GM19455 (cell line): ENCODE measurements around the gene GRIK4.
A peak's percentile ranks its signal among the peaks of the same experiment; 100 is the strongest.

Source experiments
- ATAC-seq: cut with Tn5 transposase; IDR thresholded peaks from one replicate; pipeline ENCODE4 v1.9.1; 2021; ENCODE audit not compliant: unreplicated experiment

Gene GRIK4

DNA sequence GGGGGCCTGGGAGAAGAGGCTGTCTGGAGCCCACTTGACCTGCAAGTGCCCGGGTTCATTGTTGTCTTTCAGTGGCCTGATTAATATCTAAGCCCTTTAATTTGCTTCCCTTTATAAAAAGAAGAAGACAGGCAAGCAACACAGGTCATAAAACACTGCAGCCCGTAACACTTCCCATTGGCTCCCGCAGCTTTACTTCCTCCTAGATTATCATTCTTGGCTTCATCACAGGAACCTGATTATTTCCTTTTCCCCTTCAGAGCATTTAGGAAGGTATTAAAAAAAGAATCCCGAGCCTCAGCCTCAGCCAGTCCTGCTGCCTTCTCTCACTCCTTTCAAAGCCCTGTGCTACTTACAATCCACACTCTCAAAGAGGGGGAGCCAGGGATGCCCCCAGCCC lies 183.2 kb downstream of the GRIK4 start:
- ATAC-seq: no peak

DNA sequence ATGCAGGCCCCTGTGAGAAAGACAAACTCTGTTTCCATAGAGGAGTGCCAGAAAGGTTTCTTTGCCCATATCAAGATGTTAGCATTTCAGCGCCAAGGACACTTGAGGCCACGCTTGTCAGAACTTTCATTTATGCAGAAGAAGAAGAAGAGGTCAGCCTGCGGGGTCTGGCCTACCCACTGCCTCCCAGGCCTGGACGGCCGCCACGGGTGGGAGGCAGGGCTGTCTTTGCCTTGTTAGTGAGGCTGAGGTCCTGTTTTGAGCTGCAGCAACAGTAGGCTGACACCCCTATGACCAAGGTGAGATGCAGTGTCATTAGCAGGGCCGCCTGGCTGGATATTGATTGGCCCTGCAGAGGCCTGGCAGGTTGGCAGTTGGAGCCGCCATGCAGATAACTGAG lies 183.9 kb downstream of the GRIK4 start:
- no peak for ATAC-seq

DNA sequence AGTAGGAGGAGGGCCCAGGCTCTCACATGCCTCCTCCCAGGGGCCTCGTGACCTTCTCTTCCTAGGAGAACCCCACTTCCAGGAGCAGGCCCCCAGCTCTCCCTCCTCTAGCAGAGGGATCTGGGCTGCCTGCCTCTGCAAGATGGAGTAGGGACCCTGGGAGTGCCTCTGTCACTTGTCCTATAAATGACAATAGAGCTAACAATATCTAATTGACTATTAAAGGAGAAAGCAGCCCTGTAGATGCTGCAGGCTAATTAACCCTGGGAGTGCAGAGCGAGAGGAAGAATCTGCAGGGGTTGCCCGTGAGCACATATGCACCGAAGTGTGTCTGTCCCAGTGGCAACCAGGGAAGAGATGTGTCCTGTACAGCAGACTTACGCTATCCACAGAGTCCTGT lies 184.4 kb downstream of the GRIK4 start:
- ATAC-seq: no peak

DNA sequence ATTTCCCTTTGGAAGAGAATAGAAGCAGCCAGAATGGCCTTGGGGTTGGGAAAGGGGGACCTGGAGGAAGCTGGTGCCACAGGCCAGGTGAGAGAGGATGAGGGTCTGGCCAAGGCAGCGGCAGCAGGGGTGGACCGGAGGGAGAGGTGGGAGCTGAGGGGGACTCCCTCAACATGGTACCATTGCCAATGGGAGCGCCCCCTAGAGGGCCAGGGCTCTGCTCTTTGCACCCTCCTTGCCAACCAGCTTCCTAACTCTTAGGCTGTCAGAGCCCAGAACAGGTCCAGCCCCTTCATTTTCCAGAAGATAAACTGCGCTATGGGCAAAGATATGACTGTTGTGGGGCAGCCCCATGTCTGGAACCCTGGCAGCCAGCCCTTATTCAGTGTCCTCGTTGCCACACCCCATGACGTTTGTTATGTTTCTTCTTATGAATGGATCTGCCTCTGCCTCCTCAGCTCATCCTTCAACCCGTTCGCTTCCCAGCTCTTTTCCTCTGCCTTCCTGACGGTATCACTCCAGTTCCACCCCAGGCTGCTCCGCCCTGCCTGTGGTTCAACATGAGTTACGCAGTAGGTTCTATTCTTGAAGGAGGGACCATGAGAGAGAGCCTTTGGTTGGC lies 185.2 kb downstream of the GRIK4 start:
- no peak for ATAC-seq

DNA sequence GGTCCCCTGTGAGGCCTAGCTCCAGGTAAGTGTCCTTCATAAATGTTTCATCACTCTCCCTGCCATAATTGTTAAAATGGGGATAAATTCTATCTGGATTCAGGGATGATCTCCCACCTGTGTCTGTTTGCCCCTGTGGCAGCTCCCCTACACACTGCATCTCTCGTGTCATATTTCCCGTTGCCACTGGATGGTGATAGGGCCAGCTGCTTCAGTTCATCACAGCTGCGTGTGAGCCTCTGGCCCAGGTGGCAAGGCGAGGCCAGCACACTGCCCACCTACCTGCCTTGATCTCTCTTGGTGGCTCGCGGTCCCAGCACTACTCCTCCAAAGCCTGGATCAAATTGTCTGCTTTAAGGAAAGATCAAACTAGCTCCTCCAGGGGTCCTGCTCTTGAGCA lies 187.4 kb downstream of the GRIK4 start:
- no peak for ATAC-seq

DNA sequence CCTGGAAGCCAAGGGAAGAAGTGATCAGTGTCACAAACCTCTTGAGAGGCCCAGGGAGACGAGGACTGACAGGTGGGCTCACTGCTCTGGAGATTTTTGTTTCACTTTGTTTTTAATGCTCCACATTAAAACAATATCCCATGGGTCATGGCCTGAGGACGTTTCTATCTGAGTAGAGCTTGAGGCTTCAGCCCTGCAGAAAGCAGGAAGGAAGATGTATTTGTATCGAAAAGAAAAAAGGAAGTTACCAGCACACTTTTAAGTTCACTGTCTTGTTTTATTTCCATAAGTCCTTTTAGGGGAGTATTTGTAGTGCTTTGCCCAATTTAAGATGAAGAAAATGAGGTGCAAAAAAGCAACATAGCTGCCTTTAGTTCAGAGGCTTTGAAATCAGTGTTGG lies 191.1 kb downstream of the GRIK4 start:
- no peak for ATAC-seq

DNA sequence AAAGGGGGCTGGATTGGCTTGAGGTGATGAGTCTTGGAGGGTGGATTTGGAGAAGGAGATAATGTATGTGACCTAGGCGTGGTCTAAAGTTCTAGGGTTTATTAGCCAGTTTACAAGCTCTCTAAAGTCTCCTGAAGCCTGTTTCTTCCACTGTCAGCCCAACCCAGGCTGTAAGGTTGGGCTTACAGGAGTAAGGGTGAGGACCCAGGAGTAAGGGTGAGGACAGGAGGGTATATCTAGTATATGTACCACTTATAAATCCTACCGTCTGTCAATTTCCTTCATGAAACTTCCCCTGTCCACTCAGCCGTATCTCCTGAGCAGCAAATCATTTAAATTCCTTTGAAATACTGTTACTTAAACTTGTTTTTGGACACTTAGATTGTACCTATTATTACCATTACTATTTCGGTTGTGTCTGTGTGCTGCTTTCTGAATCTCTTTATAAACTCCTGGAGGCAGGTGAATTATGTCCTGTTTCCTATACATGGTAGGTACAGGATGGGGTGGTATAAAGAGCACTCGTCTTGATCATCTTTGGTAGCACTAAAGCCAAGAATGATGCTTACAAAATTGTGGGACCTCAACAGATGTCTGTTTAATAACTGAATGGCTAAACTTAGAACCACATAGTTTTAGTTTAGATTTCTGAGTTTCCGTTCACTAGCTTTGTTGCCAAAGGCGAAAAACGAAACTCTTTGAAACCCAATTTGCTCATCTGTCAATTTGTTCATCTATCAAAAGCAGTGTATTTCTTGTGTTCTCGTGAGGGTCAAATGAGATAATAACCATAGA lies 192.0 kb downstream of the GRIK4 start:
- peak; percentile 76 for ATAC-seq

DNA sequence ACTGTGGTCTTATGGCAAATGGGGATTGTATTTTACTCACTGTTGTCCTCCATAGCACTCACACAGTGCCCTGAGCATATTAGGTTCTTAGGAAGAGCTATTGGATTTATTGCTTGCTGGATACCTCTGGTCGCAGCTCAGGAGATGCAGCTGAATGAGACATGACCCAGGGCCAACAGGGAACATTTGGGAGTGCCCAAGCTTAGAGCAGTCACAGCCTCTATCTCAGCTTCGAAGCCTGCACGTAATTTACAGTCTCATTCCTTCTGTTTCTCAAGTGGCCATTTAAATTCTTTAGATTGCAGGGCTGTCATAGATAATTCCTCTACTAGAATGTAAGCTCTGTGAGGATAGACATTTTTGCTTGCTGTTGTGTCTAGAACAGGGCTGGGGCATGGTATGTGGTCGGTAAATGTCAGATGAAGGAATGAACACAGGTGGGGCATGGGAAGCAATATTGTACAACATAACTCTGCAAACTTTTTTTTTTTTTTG lies 192.8 kb downstream of the GRIK4 start:
- ATAC-seq: peak; percentile 27

DNA sequence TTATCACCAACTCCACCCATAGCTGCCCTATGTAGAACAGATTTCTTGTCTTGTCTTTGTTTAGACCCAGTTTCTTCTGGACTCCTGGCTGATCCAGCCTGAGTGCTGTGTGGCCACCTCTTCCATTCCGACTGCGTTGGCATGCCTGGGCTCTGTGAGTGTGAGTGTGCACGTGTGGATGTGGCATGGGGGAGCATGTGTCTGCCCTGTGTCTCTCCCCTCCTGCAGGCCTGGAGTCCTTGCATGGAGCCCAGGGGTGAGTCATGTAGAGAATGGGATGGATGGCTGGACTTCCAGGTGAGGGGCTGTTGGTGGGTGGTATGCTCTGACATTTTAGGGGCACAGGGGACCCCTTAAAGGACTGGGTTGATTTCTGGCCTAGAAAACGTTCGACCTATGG lies 194.7 kb downstream of the GRIK4 start:
- ATAC-seq: no peak

DNA sequence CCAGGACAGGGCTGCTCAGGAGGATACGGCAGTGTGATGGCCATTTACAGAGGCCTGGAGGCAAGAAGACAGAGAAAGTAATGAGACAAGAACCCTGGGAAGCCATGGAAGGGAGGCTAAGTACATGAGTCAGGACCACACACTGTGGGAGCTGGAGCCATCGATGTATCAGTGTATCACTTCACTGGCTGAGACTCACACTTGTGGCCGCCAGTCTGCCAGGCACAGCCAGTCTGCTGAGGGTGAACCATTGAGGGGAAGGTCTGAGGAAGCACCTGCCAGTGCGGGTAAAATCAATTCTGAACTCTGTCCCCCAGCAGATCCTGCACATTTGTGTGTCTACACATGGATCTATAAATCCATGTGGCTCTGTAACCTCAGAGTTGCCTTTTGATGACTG lies 195.6 kb downstream of the GRIK4 start:
- ATAC-seq: no peak

DNA sequence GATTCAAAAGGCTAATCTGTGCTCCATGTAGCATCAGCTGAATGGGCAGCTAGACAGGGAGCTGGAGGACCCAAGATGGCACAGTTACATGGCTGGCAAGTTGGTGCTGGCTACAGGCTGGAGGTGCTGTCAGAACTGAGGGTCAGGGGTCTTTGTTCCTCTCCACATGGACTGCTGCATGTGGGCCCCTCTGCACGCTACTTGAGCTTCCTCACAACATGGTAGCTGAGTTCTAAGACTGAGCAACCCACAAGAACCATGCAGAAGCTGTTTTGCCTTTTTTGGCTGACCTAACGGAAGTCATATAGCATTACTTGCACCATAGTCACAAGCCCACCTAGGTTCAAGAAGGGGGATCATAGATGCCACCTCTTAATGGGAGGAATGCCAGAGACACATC lies 196.1 kb downstream of the GRIK4 start:
- ATAC-seq: no peak

DNA sequence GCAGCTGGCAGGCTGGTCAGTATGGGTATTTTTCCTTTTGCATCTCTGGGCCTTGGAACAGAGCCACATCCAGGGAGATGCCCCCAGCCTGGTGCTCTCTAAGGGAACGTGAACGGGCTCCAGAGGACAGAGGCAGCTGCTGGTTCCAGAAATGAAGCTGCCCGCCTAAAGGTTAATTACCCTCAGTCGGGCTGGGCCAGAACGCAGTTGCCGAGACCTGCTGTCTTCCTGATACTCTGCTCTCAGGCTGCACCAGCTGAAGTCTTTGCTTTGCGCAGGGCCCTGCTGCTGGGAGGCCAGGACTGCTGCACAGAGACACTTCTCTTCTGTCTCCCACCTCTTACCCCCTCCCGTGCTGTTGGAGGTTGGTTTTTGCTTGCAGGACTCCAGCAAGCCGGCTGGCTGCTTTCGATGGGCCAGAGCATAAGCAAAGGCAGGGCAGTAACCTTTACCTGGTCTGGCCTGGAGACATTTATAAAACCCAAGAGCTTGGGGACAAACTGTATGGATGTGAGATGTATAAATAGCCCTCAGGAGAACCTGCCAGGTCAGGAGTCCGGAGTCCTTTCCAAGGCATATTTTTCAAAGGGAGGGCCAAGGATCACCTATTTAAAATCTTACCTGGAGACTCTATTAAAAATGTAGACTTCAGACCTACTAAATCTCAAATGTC lies 197.1 kb downstream of the GRIK4 start:
- ATAC-seq: no peak

DNA sequence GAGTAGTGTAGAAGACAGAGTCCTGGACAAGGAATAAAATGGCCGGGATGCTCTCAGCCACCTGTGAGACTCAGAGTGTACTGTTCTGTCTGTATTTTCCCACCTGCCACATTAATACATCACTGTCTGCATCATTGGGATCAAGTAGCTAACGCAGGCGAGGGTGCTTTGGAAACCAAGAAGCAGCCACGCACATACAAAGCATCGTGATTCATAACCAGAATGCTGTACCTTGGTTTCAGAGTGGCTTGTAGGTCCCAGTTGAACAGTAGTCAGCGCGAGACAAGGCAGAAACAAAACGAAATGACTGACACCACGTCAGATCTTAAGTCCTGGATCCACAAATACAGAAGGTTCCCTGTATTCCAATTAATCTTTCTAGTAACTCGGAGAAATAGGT lies 198.3 kb downstream of the GRIK4 start:
- peak; percentile 83 for ATAC-seq

DNA sequence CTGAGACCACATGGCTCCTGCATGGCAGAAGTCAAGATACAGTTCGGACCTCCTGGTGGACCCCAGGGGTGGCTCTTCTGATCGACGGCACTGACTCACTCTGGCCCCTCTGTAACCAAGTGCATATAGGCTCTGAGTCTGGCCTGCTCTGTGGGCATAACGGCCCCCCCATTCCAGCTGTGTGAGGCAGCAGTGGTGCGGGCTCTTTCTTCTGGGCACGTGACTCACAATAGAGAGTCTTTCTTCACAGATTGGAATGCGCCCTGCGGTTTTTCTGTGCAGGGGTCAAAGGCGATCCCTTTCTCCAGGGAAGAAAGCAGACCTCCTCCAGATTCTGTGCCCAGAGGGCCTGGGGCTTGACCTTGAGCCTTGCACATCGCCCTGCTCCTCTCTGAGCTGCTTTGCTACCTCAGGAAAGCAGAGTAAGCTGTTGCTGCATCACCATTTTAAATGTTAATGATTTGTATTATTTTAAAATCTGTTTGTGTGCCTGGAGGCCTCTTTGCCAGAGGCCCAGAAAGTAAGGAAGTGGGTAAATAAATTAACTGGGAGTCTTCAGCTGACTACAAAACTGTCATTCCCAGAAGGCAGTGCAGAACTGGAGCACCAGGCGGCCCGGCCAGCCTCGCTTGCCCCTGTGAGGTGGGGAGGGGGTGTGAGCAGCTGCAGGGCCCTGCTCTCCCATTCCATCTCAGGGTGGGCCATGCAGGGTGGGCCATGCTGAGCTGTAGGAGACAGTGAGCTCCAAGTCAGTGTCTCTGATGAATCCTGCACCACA lies 199.0 kb downstream of the GRIK4 start:
- peak; percentile 33 for ATAC-seq

DNA sequence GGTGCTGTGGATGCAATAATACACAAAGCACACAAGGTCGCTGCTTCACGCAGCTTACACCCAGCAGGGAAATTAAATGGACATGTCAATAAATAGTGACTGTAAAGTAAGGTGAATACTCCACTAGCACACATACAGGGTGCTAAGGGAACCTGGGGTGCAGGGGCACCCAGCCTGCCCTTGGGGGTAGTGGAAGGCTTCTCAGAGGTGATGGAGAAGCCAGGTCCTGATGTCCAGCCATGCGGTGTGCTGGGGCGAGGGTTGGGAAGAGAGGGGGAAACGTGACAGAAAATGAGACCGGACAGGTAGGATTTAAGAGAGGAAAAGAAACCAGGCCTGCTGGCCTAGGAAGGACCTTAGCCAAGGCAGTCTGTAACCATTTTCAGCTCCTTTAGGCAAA lies 200.5 kb downstream of the GRIK4 start:
- ATAC-seq: no peak

DNA sequence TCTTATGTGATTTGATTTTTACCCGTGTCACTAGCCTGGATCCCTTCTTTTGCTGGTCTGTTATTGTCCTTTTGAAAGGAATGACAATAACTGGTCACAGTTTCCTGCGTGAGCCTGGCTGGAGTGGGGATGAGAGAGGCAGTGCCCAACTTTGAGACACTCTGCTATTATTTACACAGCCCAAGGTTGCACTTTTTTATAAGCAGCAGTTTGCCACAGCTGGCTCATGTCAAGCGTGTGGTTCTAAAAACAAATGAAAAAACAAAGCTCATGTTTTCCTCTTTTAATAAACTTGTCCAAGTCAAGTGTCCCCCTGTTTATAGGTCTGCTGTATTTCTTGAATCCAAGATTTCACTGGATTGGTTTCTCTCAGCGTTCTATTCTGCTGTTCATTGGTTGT lies 201.3 kb downstream of the GRIK4 start:
- ATAC-seq: no peak

DNA sequence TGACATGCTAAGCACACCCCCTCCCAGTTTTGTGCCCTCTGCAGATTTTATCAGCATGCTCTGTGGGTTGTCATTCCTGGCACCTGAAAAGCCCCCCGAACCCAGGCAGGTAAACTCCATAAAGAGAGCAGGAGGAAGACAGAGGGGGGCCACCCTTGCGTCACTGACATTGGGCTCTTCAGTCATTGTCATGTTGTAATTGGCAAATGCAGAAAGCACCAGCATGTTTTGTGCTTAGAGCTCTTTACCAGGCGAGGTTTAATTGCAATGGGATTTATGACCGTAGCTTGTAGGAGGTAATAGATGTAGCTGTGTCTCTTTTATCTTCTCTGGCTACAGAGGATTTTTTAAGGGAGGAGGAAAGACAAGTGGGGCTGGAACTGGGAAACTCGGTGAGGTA lies 201.7 kb downstream of the GRIK4 start:
- ATAC-seq: no peak

DNA sequence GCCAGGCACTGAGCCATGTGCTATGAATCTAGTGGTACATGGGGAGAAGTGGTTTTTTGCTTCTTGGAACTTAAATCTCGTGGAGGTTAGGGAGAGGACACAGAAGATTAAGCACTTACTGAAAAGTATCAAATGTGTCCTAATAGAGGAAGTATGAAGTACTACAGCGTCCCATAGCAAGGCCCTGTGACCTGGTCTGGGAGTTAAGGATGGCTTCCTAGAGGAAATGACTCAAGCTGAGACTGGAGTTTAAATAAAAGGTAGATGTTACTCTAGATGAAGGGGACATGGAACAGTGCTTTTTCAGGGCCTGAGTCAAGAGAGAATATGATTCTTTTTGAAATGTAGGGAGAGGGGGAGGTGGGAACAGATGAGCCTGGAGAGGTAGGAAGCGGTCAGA lies 202.9 kb downstream of the GRIK4 start:
- ATAC-seq: no peak

DNA sequence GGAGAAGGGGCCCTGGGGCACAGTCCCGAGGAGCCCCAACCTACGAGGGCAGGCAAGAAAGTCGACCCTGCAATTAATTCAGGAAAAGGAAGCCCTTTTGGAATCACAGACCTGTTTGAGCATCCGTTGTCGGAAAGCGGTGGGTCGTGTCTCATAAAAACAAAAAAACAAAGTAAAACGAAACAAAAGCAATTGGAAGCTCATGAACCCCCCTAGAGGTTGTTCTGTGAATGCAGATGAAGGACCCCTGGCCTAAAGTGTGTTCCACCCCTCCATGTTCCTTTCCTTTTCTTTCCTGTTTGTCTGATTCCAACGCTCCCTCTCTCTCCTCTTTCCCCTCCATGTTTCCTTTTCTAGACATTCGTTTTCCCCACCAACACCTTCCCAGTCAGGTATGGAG lies 203.7 kb downstream of the GRIK4 start:
- no peak for ATAC-seq

DNA sequence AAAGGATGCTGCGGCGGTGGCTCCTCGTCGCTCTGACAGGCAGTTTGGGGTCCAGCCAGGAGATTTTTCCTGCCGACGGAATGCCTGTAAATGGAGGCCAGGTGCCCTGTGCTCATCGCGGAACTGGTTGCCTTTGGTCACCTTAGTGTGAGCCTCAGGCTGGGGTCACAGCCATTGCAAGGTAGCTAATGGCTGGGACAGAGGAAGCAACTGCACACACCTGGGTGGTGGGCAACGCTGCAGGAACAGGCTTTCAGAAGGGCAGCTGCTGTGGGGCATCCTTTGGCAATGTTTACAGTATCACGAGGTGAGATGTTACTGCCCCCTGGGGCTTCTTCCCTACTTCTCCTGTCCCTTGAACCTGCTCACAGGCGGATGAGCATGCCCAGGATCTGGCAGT lies 205.5 kb downstream of the GRIK4 start:
- ATAC-seq: no peak

DNA sequence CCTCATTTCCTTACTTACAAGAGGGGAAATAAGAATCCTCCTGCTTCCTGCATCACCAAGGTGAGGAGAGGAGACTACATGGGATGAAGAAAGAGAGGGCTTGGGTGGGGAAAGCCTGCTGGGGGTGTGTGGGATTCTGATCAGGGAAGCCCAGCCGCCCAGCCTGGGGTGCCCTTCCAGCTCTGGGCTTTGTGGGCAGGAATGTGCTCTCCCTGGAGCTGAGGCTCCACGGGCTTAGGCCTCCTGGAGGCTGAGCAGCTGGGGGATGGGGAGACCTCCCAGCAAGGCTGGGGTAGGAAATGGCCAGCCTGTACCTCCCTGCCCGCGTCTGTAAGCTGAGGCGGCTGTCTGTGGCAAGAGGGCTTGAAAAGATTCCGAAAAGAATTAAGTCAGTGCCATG lies 206.1 kb downstream of the GRIK4 start:
- no peak for ATAC-seq
